HCT116 (cell line): ENCODE measurements around the gene ACADSB.

ENCODE experiments used
- ELF1 ChIP-seq: IDR thresholded peaks from 2 replicates; pipeline ENCODE4 v1.6.1; 2012; ENCODE audit warnings: low read depth, borderline replicate concordance
- EZH2 ChIP-seq: fragments of 200-600 bp; sonication (generic); IDR thresholded peaks from 2 replicates; pipeline ENCODE4 v1.6.1; 2017; ENCODE audit warnings: antibody characterized with exemption, mixed run types
- EZH2phosphoT487 ChIP-seq: fragments of 200-600 bp; IDR thresholded peaks from 2 replicates; pipeline ENCODE4 v1.6.1; 2018; ENCODE audit warnings: antibody characterized with exemption, borderline replicate concordance
- POLR2A ChIP-seq: IDR thresholded peaks from 2 replicates; pipeline ENCODE4 v1.7.0; 2011; ENCODE audit warnings: borderline replicate concordance; ENCODE audit not compliant: insufficient read depth, insufficient read length; ENCODE audit errors: extremely low read depth
- POLR2AphosphoS5 ChIP-seq: IDR thresholded peaks from 2 replicates; pipeline ENCODE4 v1.6.1; 2011; ENCODE audit warnings: mild to moderate bottlenecking, low read depth, low read length, moderate library complexity
- YY1 ChIP-seq: IDR thresholded peaks from 2 replicates; pipeline ENCODE4 v1.6.1; 2011; ENCODE audit warnings: low read length, low read depth, moderate library complexity, mild to moderate bottlenecking; ENCODE audit not compliant: insufficient replicate concordance; ENCODE audit errors: extremely low read depth
- ZFX ChIP-seq: fragments of 450-650 bp; IDR thresholded peaks from 2 replicates; pipeline ENCODE4 v1.6.1; 2017
- TF ChIP-seq, protein P1 (sequence below), 3 experiments: fragments of 200-600 bp in 1 of 3; sonication (generic) in 1 of 3; IDR thresholded peaks in 2 of 3; conservative IDR thresholded peaks in 1 of 3; 2 replicates each; pipeline ENCODE4 v1.5.1; 2012 to 2017; ENCODE audit warnings: low read depth in 2 of 3, low read length in 2 of 3, antibody characterized with exemption in 1 of 3, borderline replicate concordance in 1 of 3, control low read depth in 1 of 3, mild to moderate bottlenecking in 1 of 3, mixed read lengths in 1 of 3, mixed run types in 1 of 3, moderate library complexity in 1 of 3; ENCODE audit not compliant: insufficient read depth in 1 of 3

DNA sequence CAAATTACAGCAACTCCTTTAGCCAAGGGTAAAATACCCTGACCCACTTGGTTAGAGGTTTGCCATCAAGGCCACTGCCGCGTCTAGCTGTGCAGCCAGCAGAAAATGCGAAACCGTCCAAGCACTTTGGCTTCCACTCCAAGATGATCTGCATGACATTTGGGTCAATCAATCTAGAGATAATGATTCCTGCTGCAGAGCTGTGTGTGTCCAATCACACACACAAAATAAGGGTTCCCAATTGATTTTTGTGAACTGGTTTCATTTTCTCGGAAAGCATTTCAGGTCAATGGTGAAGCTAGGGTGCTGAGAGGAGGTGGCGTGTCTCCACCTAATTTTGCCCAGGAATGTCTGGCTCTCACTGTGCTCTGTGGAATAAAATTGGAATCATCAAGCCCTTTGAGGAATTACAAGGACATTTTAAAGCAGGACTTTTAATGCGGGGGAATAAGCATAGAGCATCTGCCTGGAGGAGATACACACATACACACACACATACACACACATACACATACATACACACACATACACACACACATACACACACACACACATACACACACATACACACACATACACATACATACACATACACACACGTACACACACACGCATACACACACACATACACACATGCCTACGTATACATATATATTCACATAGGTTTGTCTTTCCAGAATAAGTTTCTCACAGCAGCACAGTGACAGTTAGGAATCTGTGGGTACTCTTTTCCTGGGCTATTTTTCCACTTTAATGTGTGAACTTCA is 59.5 kb downstream of the ACADSB start:
- TF ChIP-seq EZH2phosphoT487 (no peak), EZH2 (no peak), ELF1 (no peak), POLR2A (no peak), YY1 (no peak), POLR2AphosphoS5 (no peak), ZFX (no peak)
- TF ChIP-seq, protein P1, sequence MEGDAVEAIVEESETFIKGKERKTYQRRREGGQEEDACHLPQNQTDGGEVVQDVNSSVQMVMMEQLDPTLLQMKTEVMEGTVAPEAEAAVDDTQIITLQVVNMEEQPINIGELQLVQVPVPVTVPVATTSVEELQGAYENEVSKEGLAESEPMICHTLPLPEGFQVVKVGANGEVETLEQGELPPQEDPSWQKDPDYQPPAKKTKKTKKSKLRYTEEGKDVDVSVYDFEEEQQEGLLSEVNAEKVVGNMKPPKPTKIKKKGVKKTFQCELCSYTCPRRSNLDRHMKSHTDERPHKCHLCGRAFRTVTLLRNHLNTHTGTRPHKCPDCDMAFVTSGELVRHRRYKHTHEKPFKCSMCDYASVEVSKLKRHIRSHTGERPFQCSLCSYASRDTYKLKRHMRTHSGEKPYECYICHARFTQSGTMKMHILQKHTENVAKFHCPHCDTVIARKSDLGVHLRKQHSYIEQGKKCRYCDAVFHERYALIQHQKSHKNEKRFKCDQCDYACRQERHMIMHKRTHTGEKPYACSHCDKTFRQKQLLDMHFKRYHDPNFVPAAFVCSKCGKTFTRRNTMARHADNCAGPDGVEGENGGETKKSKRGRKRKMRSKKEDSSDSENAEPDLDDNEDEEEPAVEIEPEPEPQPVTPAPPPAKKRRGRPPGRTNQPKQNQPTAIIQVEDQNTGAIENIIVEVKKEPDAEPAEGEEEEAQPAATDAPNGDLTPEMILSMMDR (IDR thresholded peaks at IDR 0.05 in 2 of 3, conservative IDR thresholded peaks at IDR 0.05 in 1 of 3; ENCODE audit: borderline replicate concordance in 1 of 3, insufficient read depth in 1 of 3, low read depth in 2 of 3, low read length in 2 of 3), result no peak
